GM18951 (cell line): ENCODE data around the gene WLS.

ENCODE experiments used
- POLR2A ChIP-seq: IDR thresholded peaks from 4 replicates; pipeline ENCODE4 v1.6.1; 2011; ENCODE audit warnings: mild to moderate bottlenecking; ENCODE audit not compliant: insufficient read length, insufficient read depth; ENCODE audit errors: extremely low read depth
- in situ Hi-C: fragments of 300-500 bp; cut with MboI; formaldehyde crosslinking; loops from one replicate; pipeline ENCODE4 v1.12.0; 2022; ENCODE audit warnings: low sequenced_read_pairs, mixed read lengths, inconsistent platforms; ENCODE audit not compliant: unreplicated experiment

WLS gene

GRCh38 chr1:68087184-68087583, 145.1 kb downstream of the WLS start:
- no peak for TF ChIP-seq POLR2A
- in situ Hi-C loops, result no loop called here

DNA sequence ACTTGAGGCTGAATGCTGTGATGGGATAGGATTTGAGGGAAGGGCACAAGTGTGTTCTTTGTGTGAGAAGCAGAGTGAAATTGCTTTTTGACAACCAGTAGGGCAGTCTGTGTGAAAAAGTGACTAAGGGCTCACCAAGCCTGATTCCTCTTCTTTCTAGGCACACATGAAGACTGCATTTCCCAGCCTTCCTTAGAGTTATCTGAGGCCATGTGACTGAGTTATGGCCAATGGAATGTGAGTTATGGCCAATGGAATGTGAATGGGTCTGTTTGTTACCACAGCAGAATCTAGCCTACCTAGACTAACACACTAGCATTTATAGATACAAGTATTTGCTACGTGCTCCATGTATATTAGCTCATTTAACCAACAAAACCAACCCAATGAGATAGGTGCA, 146.6 kb downstream of the WLS start:
- no peak for TF ChIP-seq POLR2A
- in situ Hi-C loops, result no loop called here

GRCh38 chr1:68083686-68084085, 148.6 kb downstream of the WLS start:
- in situ Hi-C loops, result no loop called here
- no peak for TF ChIP-seq POLR2A

DNA sequence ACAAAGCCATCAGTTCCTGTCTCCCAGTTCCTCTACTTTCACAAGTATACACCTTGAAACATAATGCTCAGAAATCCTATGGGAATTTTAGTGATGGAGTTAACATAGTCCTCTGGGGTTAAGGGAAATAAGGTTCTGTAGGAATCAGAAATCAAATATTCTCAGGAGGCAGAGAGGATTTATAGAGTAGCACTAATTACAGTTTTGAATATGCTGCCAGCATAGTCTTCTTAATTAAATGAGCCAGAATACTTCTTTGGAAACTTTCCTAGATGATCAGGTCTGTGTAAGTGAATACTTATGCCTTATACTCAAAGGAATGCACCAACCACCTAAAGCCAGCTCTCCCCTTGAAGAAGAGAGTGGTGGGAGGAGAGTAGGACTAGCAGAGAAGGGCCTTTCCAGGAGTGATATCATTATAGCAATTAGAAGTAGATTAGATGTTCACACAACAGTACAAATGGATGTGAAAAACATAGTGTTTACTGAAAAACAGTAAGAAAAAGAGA, 150.5 kb downstream of the WLS start:
- in situ Hi-C loops, result no loop called here
- no peak for TF ChIP-seq POLR2A

GRCh38 chr1:68078647-68079046, 153.7 kb downstream of the WLS start:
- TF ChIP-seq POLR2A, result no peak

More at GRCh38 chr1:68078647-68079046, 153.7 kb downstream of the WLS start:
- in situ Hi-C loops, result no loop called here
